GM18519 (cell line): ENCODE data around the gene PFKFB2.

ENCODE experiments used
- ATAC-seq: cut with Tn5 transposase; IDR thresholded peaks from one replicate; pipeline ENCODE4 v1.9.1; 2021; ENCODE audit warnings: mild to moderate bottlenecking, moderate library complexity; ENCODE audit not compliant: unreplicated experiment, low FRiP score

PFKFB2 gene

DNA sequence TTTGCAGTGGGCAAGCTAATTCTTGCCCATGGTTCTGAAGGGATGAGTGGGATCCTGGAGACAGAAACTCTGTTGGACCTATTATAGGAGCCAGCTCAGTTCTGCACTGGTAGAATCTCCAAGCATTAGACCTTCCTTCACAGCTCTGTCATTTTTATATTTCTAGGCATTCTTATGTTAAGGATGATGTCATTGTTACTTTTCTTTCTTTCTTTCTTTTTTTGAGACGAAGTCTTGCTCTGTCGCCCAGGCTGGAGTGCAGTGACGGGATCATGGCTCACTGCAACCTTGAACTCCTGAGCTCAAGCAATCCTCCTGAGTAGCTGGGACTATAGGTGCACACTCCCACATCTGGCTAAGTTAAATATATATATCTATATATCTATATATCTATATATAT is 7.5 kb downstream of the PFKFB2 start:
- ATAC-seq: no peak

- ATAC-seq: no peak
Measured at GRCh38 chr1:207062058-207062457, 9.0 kb downstream of the PFKFB2 start.

GRCh38 chr1:207063014-207063413 is 9.9 kb downstream of the PFKFB2 start:
- no peak for ATAC-seq

DNA sequence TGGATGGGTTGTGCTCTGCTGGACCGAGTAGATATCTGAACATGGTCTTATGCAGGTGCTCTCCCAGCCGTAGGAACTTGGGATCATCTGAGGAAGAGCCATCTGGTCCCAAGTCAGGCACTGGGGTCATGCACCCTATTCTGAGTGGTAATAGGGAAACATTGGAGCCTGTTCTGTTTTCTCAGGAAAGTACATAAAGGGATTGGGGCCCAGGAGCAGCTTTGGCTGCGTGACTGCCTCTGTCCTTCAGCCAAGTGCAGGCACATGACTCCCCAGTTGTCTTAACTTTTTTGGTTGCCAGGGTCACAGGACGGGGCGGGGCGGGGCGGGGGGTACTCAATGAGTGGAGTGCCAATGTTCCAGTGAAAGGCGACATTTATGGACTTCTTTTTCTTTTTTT is 11.5 kb downstream of the PFKFB2 start:
- ATAC-seq: no peak

GRCh38 chr1:207067185-207067584 is 14.1 kb downstream of the PFKFB2 start:
- no peak for ATAC-seq

DNA sequence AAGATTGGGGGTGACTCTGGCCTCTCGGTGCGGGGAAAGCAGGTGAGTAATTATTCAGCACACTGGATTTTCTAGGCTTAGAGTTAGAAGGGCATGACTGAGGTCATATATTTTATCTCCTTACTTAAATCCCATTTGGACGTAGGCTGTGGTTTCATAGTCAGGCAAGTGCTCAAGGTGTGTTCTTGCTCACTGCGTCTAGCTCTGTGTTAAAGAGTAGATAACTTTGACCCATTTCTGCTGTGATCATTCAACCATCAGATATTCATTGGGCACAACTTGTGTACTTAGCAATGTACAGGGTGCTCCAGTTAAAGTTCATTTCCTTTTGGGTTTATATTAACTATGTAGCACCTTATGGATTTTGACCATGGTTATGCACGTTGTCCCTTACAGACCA is 14.6 kb downstream of the PFKFB2 start:
- no peak for ATAC-seq

DNA sequence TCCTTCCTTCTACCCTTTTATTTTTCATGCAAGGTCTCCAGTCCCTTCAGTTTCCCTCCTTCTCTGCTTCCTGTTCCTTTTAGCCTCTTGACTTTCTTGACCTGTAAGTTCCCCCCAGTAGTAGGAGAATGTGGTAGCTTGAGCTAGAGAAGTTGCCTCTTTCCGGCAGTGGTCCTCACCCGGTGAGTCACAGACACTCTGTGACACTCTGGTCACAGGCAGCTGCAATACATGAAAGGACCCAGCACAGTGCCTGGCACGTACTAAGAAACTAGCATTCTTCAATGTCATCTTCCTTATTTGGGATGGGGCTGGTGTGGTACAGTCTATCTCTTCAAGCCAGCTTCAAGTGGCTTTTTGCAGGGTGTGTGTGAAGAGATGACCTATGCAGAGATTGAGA is 16.0 kb downstream of the PFKFB2 start:
- no peak for ATAC-seq

DNA sequence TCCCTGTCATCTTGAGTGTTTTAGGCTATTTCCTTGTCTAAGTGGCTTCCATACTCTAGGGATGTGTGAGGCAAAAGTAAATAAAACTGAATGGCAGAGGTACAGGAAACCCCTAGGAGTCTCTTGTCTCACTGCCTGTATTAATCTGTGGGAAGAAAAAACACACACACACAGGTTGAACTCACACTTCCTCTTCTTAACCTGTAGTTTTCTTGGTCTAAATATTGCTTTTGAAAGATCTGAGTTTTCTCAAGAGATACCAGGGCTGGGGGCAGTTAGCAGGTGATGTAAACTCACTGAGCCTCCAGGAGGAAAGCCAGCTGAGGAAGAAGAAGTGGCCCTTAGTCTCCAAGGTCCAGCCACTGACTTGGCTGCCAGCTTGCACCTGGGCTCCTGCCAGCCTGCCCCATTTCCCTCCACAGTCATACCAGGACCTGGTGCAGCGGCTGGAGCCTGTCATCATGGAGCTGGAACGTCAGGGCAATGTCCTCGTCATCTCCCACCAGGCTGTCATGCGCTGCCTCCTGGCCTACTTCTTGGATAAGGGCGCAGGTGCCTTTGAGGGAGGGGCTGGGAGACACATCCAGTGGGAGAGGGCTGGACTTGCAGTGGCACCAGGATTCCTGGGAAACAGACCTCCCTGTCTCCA is 16.9 kb downstream of the PFKFB2 start:
- ATAC-seq: no peak

DNA sequence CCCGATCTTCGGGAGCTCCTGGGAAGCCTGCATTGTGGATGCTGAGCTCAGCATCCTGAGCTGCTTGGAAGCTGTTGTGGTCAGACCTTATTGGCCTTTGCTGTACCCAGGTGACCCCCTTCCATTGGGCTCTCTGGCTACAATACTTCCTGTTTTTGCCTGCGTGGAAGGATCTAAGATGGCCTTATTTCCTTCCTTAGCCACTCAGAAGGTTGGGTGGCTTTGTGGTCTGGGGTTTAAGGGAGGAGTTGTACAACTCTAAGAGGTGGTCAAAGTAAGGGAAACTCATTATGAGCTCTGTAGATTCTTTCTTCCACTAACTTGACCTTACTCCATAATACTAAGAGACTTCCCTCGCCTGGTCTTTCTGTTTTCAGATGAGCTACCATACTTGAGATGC is 17.7 kb downstream of the PFKFB2 start:
- no peak for ATAC-seq

GRCh38 chr1:207071426-207071825 is 18.4 kb downstream of the PFKFB2 start:
- no peak for ATAC-seq

- ATAC-seq: no peak
Measured at GRCh38 chr1:207072233-207072632, 19.2 kb downstream of the PFKFB2 start.

DNA sequence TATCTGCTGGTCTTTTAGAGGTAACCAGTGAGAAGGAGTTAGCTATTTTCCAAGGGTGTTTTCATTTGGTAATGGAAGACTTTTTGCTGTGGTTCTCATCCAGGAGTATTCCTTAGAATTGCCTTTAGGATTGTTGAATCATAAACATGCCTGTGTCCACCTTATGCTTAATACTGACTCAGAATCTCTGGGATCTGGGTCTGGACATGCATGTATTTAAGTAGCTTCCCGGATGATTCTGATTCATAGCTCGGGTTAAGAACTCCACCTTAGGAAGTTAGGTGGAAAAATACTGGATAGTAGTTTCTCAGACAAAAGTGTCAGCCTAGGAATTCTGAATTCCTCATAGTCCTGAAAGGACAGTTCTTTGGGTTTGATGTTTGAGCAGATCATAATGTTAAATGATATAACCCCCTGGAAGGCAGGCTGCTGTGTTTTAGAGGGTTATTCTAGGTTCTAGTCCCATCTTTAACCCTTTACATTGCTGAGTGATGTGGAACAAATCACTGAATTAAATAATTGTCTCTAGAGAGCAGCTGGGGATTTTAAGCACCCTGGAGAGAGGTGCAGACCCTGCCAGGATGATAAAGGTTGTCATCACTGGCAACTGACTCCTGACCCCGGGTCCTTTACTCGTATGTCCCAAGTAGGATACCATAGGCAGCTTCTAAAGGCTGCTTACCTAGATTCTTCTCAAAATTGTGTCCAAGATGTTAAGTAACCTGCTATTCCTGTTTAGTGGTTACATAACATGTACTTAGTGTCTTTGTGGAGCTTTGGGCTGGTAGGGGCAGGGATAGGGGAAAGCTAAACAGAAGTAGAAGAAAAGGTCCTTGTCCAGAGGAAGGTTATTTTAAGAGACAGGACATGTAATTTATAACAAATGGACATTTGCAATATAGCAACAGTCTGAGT is 21.1 kb downstream of the PFKFB2 start:
- ATAC-seq: no peak

DNA sequence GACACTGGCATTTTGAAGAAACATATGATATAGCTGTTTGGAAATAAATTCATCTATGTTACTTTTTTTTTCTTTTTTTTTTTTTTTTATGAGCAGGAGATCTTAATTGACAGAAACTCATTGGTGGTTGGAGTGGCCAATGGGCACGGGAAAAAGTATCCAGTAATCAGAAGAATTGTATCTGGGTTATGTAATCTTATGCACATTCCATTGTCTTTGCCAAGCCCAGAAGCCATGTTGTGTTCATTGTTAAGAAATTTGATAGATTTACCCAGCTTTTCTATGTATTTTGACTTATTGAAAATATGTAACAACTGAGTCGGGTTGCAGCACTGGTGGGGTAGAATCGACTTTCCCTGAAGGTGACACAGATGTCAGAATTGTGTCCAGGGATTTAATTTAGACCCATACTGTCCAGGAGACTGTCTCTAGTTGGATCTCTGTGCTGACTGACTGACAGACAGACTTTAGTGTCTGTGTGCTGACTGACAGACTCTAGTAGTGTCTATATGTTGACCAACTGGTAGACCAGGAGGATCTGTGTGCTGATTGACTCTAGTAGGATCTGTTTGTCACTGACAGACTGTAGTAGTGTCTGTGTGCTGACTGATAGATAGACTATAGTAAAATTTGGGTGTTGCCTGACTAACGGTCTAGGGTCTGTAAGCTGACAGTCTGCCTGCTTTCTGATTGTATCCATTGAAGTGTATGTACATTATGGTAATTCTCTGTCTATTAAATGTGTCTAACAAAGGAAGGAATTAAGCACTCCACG is 23.3 kb downstream of the PFKFB2 start:
- ATAC-seq: no peak

DNA sequence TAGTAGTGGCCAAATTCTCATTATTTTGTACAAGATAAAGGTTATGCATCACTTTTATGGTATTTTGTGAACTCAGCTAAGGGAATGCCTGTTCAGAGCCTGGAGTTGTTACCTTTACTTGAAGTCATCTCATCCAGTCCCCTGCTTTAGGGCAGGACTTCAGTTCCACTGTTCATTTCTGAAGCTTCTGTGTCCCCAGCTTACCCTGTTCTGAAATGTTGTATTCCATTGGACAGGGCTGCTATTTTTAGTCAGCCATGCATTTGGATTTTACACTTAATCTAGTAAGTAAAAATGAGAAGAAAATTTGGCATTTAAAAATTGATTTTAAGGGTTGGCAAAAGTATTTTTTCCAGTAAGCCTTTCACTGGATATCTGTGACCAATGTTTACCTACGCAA is 23.9 kb downstream of the PFKFB2 start:
- ATAC-seq: no peak

DNA sequence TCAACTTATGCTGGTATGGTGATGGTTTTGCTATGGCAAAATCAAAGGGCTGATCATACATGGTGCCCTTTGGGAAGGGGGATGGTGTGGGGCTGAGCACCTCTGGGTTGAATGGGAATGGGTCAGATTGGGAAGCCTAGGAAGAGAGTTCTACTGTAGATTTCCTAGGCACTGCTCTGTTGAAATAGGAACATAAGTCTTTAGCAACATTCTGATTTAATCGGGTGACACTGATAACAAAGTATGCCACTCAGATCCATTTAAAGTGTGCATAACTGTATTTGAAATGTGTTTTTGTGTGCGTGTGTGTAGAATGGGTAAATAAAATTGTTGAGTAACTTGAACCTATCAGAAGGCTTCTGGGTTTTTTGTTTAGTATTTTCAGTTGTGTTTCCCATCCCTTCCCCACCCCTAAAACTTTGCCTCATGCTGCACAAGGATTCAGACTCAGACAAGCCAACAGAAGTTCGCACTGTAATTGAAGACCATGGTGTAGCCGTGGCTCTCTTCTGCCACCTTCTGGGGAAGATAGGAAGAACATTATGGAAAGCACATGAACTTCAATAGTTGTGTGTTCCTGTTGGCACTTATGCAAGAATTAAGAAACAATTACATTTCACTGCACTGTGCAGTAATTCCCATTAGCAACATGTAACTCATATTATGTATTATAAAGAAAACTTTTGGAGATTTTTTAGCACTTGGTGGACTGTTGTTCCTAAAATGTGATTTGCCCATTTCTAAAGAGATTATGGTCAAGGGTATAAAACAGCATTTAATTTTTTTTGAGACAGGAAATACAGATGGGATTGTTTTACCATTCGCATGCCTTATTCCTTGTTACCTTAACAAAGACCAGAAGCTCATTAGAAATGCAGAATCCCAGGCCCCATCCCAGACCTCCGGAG is 24.6 kb downstream of the PFKFB2 start:
- ATAC-seq: no peak

DNA sequence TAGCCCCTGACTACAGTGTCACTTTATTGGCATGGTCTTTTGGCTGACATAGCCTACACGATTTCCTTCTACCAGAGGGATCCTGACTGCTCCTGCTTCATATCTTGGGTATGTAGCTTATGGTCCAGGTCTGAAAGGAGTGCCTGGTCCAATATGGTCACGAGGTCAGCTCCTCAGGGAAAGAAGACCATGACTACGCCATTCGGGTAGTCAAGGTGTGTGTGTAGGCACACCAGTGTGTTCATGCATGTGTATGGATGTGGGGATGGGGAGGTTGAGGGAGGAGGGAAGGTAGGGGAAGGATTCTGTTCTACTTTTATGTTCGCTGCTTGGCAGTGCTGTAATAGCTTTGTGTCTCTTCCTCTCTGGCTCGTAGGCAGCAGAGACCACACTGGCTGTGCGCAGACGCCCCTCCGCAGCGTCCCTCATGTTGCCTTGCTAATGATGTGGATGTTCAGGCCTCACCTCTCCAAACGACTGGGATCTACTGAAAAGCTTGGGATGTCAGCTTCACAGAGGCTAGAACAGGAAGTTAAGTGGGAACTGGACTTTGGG is 25.6 kb downstream of the PFKFB2 start:
- no peak for ATAC-seq

DNA sequence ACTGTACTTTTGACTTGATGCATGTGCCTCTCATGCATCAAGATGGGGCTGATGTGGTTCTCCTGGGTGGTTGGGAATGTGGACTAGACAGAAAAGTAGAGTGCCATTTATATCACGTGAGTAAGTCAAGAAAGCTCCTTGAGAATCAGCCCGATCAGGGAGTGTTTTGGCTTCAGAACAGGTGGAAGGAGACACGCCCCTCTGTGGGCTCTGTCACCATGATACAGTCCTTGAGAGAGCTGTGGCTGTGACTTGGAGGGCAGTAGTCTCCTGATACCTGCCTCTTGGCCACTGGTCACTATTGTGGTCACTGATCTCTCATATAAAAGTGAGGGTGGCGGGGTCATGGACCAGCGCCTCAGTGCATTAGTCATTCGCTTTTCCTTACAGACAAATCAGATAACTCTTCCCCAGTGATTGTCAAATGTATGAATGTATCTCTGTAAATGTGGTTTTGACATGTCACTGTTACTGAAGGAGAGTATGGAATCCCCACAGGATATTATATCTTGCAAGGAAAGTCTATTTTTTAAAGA is 26.7 kb downstream of the PFKFB2 start:
- ATAC-seq: no peak

GRCh38 chr1:207081088-207081487 is 28.0 kb downstream of the PFKFB2 start:
- no peak for ATAC-seq

DNA sequence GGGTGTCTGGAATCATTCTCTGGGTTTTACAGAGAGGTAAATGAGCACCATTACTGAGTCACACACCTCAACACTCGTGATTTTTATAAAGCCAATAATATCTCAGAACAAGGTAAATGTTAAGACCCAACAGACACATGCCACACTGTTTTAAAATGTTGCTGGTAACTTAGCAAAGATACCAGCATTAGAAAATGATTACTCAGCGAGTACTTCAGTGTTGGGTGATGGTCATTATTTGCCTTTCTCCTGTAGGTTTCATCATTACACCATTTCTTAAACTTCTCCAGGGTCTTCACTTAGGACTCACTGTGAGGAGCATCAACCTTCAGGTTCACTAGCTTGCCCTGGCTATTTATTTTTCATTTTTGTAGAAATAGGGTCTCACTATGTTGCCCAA is 28.7 kb downstream of the PFKFB2 start:
- ATAC-seq: no peak

DNA sequence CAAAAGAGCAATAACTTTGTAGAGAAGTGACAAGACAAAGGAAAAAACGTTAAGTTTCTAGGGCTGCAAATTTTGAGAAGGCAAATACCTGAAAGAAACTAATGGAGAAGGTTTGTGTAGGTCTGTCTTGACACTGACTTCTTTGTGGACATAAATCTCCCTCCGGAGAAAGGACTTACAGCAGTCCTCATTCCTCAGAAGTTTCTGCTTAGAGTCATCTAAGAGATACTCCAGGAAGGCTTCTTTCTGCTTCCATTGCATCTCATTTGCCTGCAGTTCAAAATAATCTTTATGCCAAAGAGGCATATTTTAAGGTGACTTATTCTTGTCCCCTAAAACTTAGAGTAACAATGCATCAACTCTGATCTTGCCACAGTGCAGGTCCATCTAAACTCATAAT is 31.2 kb downstream of the PFKFB2 start:
- no peak for ATAC-seq
